HG03442 (cell line): ENCODE results near the gene IFNA14.
"Not testable (repeated sequence)": the region's sequence is repeated elsewhere in the genome, so short reads cannot be mapped to it uniquely, and the experiment has no call there.

Experiments
- ATAC-seq: cut with Tn5 transposase; IDR thresholded peaks from one replicate; pipeline ENCODE4 v1.9.1; 2021; ENCODE audit warnings: mild to moderate bottlenecking, moderate library complexity; ENCODE audit not compliant: unreplicated experiment

IFNA14 gene

DNA sequence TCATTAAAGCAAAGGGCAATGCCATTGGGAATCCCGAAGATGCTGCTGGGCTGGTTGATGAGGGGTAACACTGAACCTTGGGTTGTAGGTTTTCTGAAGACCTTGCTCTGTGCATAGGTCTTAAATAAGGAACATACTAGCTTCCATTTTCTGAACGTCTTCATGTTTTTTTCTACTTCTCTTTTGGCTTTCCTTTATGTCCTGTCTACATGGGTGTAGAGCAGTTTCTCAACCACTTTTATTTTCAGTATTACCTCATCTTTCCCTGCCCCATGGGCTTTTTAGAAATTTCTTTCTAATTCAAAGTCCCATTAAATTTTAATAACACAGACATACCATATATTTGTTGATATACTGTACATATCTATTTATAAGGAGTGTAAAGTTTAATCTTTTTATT, at the start of gene IFNA14:
Gene IFNA14, minus strand, starts transcription at position 95 of the 400 bp plus-strand sequence. Its CDS starts 70 bp downstream, at position 25.
- ATAC-seq, result no peak

DNA sequence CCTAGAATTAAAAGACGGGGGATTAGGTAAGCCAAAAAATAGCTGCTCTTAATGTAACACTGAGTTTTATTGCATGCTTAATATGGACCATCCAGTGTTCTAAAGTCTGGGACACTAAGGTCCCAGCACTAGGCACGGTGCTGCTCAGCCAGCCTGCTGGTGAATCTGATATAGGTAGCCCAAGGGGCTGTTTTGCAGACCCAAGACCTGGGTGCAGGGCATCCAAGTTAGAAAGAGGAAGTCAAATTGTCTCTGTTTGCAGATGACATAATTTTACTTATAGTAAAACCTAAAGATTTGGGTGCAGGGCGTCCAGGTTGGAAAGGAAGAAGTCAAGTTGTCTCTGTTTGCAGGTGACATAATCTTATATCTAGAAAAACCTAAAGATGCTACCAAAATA, 47.5 kb upstream of the IFNA14 start:
- no peak for ATAC-seq

- ATAC-seq, result no peak
These were observed 46.9 kb upstream of the IFNA14 start for GRCh38 chr9:21286659-21287058.

- ATAC-seq, result no peak
These were observed 46.3 kb upstream of the IFNA14 start for GRCh38 chr9:21286099-21286498.

DNA sequence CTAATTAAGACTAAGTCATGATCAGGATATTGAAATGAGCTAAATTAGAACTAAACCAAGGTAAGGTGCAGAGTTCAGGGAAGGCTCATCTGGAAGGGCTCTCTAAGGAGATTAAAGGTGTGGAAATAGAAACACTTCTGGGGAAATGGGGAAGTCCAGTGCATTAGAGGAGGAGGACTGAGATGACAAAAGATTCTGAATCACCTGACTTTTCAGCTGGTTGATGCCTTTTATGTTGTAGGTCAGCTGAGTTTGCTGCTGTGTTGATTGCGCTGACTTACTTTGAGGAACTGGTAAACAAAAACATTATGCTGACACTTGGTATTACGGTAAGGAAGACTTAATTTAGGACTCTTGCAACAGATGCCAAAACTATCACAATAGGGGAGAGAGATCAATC, 41.5 kb upstream of the IFNA14 start:
- no peak for ATAC-seq

- no peak for ATAC-seq
These were observed 28.5 kb upstream of the IFNA14 start for GRCh38 chr9:21268347-21268657.

- ATAC-seq, result peak; percentile 50
These were observed 27.9 kb upstream of the IFNA14 start for GRCh38 chr9:21267485-21268346.

DNA sequence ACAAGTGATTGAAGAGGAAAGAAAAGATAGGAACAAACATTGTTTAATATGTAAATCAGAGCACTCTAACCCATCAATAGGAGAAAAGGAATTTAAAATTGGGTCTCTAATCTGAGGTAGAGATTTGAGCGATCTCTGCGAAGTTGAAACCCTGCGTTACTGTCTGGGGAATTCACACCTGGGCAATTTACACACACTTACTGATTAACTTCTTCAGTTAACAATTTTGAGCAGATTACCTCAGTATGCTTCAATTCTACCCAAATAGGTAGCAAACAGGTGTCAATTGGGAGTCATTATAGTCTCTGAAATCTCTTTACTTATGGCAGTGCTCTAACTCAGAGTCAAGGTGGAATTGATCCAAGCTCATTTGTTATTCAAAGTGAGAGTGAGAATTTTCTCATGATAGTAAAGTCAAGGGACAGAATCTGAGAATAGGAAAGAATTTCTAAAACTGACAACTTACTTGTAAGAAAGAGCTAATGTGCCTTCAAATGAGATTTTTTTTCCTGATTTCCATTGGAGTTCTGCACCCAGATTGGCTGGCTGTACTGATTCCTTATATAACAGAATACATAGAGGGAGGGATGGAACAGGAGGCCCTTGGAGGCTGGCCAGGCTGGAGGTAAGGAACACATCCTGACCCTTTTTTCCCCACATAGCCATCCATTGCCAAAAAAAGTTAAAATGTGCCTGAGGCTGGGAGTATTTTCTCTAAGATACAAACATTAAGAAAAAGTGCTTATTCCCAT, 27.1 kb upstream of the IFNA14 start:
- ATAC-seq, result no peak

GRCh38 chr9:21265421-21266189, 25.8 kb upstream of the IFNA14 start:
- ATAC-seq, result no peak

GRCh38 chr9:21255538-21256212, 15.9 kb upstream of the IFNA14 start:
- no peak for ATAC-seq

DNA sequence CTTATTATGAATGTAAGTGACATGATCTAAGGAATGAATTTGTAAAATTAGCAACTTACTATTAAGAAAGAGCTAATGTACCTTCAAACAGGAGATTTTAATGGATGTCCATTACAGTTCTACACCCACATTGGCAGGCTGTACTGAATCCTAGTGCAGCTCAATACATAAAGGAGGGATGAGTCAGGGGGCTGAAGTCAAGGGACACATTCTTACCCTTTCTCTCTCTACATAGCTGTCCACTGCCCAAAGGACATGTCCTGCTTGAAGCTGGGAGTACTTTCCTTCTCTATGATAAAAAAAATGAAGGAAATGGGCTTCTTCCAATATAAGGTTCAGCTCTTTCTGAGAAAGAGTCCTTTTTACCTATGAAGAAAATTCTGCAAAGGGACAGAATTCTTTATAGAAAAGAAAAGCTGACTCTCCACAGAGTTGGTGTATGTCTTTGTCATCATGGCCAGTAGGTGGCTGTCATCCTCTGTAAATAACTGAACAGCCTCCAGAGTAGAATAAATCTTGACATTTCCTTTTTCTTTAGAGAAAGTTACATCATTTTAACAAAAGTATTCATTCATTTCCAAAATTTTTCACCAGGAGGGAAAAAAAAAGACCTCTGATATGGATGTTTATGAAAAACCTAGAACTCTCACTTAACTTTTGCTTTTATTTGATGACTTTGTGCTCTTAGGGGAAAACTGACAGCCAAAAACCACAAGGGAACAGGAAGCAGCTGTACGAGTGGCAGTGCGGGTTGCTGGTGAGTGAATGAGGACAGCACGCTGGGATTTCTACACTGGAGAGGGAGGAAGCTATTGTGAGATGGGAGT, 13.1 kb upstream of the IFNA14 start:
- peak; percentile 82 for ATAC-seq

GRCh38 chr9:21251638-21252037, 11.8 kb upstream of the IFNA14 start:
- ATAC-seq, result no peak

DNA sequence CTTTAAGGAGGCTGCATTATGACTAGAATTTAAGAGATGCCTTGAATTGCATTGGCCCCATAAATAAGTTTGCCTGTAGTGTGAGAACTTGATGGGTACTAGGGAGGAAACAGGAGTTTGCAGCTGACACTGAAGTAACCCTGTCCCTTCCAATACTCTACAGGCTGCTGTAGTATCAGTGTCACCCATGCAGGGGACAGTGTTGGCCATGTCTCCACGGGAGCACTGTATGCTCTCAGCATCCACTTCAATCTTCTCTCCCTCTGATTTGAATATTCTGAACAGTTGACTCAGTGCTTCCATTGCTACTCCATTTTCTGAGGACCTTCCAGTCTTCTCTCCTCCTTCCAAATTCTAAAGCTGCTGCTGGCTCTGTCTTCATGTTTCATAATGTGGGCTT, 11.4 kb upstream of the IFNA14 start:
- no peak for ATAC-seq

DNA sequence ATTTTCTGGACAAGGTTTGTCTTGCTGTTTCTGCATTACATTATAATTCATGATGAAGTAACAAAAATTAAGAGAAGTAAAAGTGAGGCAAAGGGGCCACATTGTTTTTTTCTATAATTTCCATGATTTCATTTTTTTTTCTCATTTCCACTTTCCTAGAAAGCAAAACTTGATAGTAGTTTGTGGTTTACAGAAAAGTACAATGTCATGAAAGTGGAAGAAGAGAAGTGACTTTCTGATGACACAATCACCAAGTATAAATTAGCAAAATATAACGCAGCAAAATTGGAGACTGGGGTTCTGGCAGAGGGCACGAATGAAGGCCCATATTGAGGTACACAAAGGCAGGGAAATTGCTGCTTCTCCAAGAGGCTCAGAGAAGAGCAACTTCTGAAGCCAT, 5.0 kb upstream of the IFNA14 start:
- no peak for ATAC-seq

- not testable (repeated sequence) for ATAC-seq
These were observed 3.5 kb downstream of the IFNA14 start for GRCh38 chr9:21236360-21236714.

DNA sequence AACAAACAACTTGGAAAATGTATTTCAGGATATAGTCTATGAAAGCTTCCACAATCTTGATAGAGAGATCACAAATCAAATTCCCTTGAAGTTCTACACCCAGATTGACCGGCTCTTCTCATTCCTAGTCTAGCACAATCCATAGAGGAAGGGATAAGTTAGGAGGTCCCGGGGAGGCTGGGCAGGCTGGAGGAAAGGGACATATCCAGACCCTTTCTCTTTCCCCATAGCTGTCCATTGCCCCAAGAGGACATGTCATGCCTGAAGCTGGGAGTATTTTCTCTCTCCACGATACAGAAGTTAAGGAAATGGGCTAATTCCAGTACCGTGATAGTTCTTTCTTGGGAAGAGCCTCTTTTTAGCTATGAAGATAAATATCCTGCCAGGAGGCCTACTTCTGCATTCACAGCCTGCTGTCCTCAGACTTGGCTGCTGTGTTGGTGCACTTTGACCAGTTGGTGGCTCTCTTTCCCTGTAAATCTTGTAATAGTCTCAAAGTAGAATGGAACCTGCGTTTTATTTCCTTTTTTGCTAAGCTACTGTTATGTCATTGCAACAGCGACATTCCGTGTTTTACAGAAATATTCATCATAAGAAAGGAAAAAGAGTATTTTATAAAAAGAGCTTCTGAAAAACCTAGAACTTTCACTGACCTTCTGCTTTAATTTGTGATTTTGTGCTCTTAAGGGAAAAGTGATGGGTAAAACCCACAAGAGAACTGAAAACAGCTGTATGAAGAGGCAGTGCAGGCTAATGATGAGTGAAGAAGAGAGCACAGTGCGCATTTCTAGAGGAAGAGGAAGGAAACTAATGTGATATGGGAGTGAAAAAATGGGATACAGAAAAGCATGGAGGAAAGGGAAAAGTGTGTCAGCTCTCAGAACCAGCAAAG, 4.1 kb downstream of the IFNA14 start:
- peak; percentile 82 for ATAC-seq

DNA sequence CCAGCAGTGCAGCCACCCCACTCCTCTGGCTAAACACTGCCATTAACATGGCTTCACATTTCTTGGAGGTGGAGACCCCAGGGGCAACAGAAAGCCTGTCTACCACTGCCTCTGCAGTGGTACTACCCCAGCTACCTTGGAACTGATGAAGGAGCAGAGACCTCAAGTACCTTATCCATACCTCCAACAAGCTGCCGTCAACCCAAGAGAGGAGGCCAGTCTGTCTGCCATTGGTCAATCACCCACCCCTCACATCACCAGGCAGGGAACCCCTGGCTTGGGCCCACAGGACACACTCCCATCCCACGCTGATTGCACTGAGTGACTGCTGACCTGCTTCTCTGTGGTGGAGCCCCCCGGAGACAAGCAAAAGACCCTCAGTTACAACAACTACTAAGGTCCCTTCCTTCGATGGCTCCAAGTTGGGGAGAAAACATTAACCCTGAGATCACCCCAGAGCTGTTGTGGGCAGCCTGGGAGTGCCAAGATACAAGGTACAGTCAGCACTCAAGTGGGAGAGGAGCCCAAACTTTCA, 5.6 kb downstream of the IFNA14 start:
- no peak for ATAC-seq

GRCh38 chr9:21233258-21233657, 6.5 kb downstream of the IFNA14 start:
- ATAC-seq, result no peak

GRCh38 chr9:21228122-21228521, 11.7 kb downstream of the IFNA14 start, which contains the start of gene IFNA17:
Gene IFNA17 (minus strand): TSS chr9:21228222. CDS start chr9:21228173, 49 bp downstream.
- no peak for ATAC-seq
